ENCODE measurements around the gene TH. TPM values are rescaled to one million over a fixed set of nuclear protein-coding genes. Genes with fewer than 3 reads are reported as not detected.

The TH gene
- total RNA-seq, 4 donors from 2014 or later, result 1.3 TPM; not detected in 3

DNA sequence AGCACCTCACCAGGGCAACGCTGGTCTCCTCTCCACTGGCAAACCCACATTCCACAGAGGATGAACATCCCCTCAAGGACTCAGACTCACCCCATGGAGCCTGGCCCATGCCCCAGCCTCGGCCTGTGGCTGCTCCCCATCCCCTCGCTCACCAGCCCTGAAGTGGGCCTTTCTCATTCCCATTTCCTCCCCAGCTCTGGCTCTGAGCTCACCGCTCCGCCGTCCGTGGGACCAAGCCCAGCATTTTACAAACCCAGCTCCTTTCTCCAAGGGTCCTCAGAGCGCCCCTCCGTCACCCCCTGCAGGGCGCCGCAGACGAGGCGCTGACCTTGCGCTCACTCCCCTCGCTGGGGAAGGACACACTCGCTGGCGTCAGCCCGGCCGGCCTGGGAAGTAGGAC is 25.6 kb downstream of the TH start:
- TF ChIP-seq POLR2A (IDR thresholded peaks at IDR 0.05; ENCODE audit: low read depth), result no peak
- TF ChIP-seq POLR2AphosphoS5 (IDR thresholded peaks at IDR 0.05), result no peak
- TF ChIP-seq, protein P1, sequence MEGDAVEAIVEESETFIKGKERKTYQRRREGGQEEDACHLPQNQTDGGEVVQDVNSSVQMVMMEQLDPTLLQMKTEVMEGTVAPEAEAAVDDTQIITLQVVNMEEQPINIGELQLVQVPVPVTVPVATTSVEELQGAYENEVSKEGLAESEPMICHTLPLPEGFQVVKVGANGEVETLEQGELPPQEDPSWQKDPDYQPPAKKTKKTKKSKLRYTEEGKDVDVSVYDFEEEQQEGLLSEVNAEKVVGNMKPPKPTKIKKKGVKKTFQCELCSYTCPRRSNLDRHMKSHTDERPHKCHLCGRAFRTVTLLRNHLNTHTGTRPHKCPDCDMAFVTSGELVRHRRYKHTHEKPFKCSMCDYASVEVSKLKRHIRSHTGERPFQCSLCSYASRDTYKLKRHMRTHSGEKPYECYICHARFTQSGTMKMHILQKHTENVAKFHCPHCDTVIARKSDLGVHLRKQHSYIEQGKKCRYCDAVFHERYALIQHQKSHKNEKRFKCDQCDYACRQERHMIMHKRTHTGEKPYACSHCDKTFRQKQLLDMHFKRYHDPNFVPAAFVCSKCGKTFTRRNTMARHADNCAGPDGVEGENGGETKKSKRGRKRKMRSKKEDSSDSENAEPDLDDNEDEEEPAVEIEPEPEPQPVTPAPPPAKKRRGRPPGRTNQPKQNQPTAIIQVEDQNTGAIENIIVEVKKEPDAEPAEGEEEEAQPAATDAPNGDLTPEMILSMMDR (IDR thresholded peaks at IDR 0.05), result no peak
- no peak for TF ChIP-seq EP300 (IDR thresholded peaks at IDR 0.05)
- Histone ChIP-seq H3K4me3 (no peak overlapping the region), H3K9me3 (no peaks in the 10 kb centered on the region), H3K36me3 (no peaks in the 10 kb centered on the region), H3K27me3 (peaks cover 0 to 100% (median 61%) of the 10 kb centered on the region in 4 donors), H3K27ac (replicated peaks in 1 of 4) (no peak overlapping the region), H3K4me1 (peaks cover 9 to 13% (median 12%) of the 10 kb centered on the region in 4 donors)
- WGBS, result 46% methylated on average over 13 of the region's 19 CpGs
- intact Hi-C loops (cut with DNase I), result no loop called here
- DNase-seq (ENCODE audit: extremely low spot score), result no peak

- 15% methylated on average over 11 of the region's 18 CpGs for WGBS
- no peaks in the 10 kb centered on the region for H3K9me3 ChIP-seq
- no peaks in the 10 kb centered on the region for H3K36me3 ChIP-seq
- no peak overlapping the region for H3K27ac ChIP-seq (replicated peaks in 1 of 4)
- DNase-seq (ENCODE audit: extremely low spot score), result no peak
- peaks cover 11 to 25% (median 25%) of the 10 kb centered on the region in 4 donors for H3K4me1 ChIP-seq
- peaks cover 3 to 100% (median 66%) of the 10 kb centered on the region in 4 donors for H3K27me3 ChIP-seq
- TF ChIP-seq POLR2AphosphoS5 (IDR thresholded peaks at IDR 0.05) (no peak), POLR2A (IDR thresholded peaks at IDR 0.05; ENCODE audit: low read depth) (no peak)
- no peak overlapping the region for H3K4me3 ChIP-seq
- intact Hi-C loops (cut with DNase I), result no loop called here
These were observed 26.9 kb downstream of the TH start for GRCh38 chr11:2144544-2145248.

- WGBS, result 2% methylated on average over 67 of the region's 72 CpGs
- no peaks in the 10 kb centered on the region for H3K36me3 ChIP-seq
- no peaks in the 10 kb centered on the region for H3K9me3 ChIP-seq
- no peak overlapping the region for H3K4me3 ChIP-seq
- H3K27me3 ChIP-seq, result peaks cover 5 to 100% (median 66%) of the 10 kb centered on the region in 4 donors
- H3K27ac ChIP-seq (replicated peaks in 1 of 4), result no peak overlapping the region
- intact Hi-C loops (cut with DNase I), result no loop called here
- DNase-seq (ENCODE audit: extremely low spot score), result no peak
- TF ChIP-seq POLR2AphosphoS5 (IDR thresholded peaks at IDR 0.05), result no peak
- TF ChIP-seq, protein P1 (IDR thresholded peaks at IDR 0.05), result no peak
- no peak for TF ChIP-seq EP300 (IDR thresholded peaks at IDR 0.05)
- no peak for TF ChIP-seq POLR2A (IDR thresholded peaks at IDR 0.05; ENCODE audit: low read depth)
- H3K4me1 ChIP-seq, result peaks cover 11 to 31% (median 30%) of the 10 kb centered on the region in 4 donors
These were observed 27.6 kb downstream of the TH start for GRCh38 chr11:2143799-2144543.

- no peak overlapping the region for H3K4me3 ChIP-seq
- DNase-seq (ENCODE audit: extremely low spot score), result no peak
- H3K4me1 ChIP-seq, result peaks cover 11 to 36% (median 36%) of the 10 kb centered on the region in 4 donors
- no peak overlapping the region for H3K27ac ChIP-seq (replicated peaks in 1 of 4)
- no peaks in the 10 kb centered on the region for H3K36me3 ChIP-seq
- intact Hi-C loops (cut with DNase I), result no loop called here
- H3K27me3 ChIP-seq, result peaks cover 5 to 100% (median 70%) of the 10 kb centered on the region in 4 donors
- H3K9me3 ChIP-seq, result no peaks in the 10 kb centered on the region
- no peak for TF ChIP-seq EP300 (IDR thresholded peaks at IDR 0.05)
- no peak for TF ChIP-seq POLR2AphosphoS5 (IDR thresholded peaks at IDR 0.05)
- TF ChIP-seq, protein P1 (IDR thresholded peaks at IDR 0.05), result no peak
- no peak for TF ChIP-seq POLR2A (IDR thresholded peaks at IDR 0.05; ENCODE audit: low read depth)
- 15% methylated on average over 12 of the region's 12 CpGs for WGBS
These were observed 28.2 kb downstream of the TH start for GRCh38 chr11:2143477-2143798.

GRCh38 chr11:2142762-2143202 is 28.8 kb downstream of the TH start:
- no peak overlapping the region for H3K4me3 ChIP-seq
- intact Hi-C loops (cut with DNase I), result no loop called here
- H3K27ac ChIP-seq (replicated peaks in 1 of 4), result no peak overlapping the region
- no peaks in the 10 kb centered on the region for H3K9me3 ChIP-seq
- 21% methylated on average over 6 of the region's 6 CpGs for WGBS
- H3K36me3 ChIP-seq, result no peaks in the 10 kb centered on the region
- peaks cover 12 to 43% (median 42%) of the 10 kb centered on the region in 4 donors for H3K4me1 ChIP-seq
- no peak for DNase-seq (ENCODE audit: extremely low spot score)
- no peak for TF ChIP-seq EP300 (IDR thresholded peaks at IDR 0.05)
- no peak for TF ChIP-seq POLR2AphosphoS5 (IDR thresholded peaks at IDR 0.05)
- TF ChIP-seq, protein P1 (IDR thresholded peaks at IDR 0.05), result no peak
- no peak for TF ChIP-seq POLR2A (IDR thresholded peaks at IDR 0.05; ENCODE audit: low read depth)
- peaks cover 5 to 100% (median 70%) of the 10 kb centered on the region in 4 donors for H3K27me3 ChIP-seq
